Duodenal mucosa (tissue), 2 donors: ENCODE results near the gene FTO.

ENCODE experiments used
- H3K27ac ChIP-seq: one replicate; pipeline ENCODE4 v1.7.0; 2013; ENCODE audit warnings: low read depth, low read length
- H3K27me3 ChIP-seq, 2 donors: one replicate each; pipeline ENCODE4 v1.7.0; 2013; ENCODE audit warnings: low read length in 2 of 2, control low read depth in 1 of 2; ENCODE audit not compliant: insufficient read depth in 2 of 2, control insufficient read depth in 1 of 2
- H3K36me3 ChIP-seq, 2 donors: one replicate each; pipeline ENCODE4 v1.7.0; 2013; ENCODE audit warnings: low read length in 2 of 2, control low read depth in 1 of 2; ENCODE audit not compliant: insufficient read depth in 2 of 2, control insufficient read depth in 1 of 2
- H3K4me1 ChIP-seq, 2 donors: one replicate each; pipeline ENCODE4 v1.7.0; 2013; ENCODE audit warnings: low read length in 2 of 2, control low read depth in 1 of 2; ENCODE audit not compliant: insufficient read depth in 2 of 2, control insufficient read depth in 1 of 2
- H3K4me3 ChIP-seq, 2 donors: one replicate each; pipeline ENCODE4 v1.7.0; 2013; ENCODE audit warnings: low read length in 2 of 2, low read depth in 1 of 2
- H3K9ac ChIP-seq, 2 donors: one replicate each; pipeline ENCODE4 v1.7.0; 2013; ENCODE audit warnings: low read length in 2 of 2, low read depth in 1 of 2
- H3K9me3 ChIP-seq, 2 donors: one replicate each; pipeline ENCODE4 v1.7.0; 2013; ENCODE audit warnings: low read length in 2 of 2, control low read depth in 1 of 2; ENCODE audit not compliant: control insufficient read depth in 1 of 2

Gene FTO

DNA sequence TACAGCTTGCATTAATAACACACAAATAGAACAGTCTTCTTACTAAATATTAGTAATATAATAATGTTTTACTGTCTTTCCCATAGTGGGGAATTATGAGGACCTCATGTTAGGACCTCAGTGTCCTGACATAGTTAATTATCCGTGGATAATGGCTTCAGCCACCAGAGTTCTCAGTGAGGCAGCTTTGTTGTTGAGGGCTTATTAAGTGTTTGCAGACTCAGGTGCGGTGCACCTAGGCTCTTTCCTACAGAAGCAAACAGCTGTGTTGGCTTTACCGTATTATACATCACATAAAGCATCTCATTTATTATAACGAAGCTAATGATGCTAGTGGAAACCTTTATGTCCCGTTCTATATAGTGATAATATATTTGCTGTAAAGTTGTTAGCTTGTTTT is 246.7 kb downstream of the FTO start:
- no peak overlapping the region for H3K27ac ChIP-seq
- H3K9ac ChIP-seq: no peak overlapping the region
- no peaks in the 10 kb centered on the region for H3K9me3 ChIP-seq
- no peaks in the 10 kb centered on the region for H3K27me3 ChIP-seq
- peaks cover 4 to 12% of the 10 kb centered on the region in 2 donors for H3K4me1 ChIP-seq
- no peaks in the 10 kb centered on the region for H3K36me3 ChIP-seq
- no peak overlapping the region for H3K4me3 ChIP-seq

DNA sequence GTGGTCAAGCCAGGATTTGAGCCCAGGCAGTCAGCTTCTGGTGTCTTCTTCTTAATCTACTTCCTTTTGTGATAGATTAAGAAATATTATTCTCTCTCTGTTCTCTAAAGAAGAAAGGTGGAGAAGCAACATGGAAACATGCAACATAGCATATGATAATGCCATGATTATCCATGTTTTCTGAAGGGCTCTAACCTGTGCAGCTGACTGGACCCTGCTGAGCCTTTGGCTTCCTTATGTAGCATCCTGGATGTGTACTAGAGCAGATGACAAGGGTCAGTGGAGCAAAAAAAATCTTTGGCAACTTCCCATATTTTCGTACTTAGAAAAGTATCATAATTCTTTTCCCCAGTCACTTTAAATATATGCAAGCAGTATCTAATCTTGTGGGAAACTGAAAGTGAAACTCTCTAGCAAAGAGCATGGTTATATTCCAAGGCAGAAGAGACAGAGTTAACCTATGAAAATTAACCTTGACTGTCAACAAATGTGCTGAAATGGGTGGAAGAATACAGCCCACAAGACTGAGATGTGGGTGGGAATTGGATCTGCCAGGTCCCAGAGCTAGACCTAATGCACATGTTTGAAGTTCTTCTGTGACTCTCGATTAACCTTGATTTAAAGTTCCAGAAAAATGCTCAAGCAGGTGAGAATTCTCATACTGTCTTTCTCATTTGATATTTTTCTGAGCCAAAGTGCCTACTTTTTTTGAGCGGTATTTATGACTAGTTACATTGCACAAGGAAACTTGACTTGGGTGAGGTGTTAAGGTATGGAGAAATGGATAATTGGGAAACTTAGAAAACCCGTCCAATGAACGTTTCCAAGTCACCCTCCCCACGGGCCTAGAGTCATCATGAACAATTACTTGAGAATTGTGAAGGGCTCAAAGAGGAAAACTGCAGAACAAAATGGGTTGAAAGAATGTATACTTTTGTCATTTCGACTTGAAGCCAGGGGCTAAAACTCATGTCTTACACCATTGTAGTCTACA is 248.6 kb downstream of the FTO start:
- Histone ChIP-seq H3K4me1 (peaks cover 4 to 12% of the 10 kb centered on the region in 2 donors), H3K9ac (no peak overlapping the region), H3K4me3 (peak overlapping the region; percentile 22 to 54), H3K27me3 (no peaks in the 10 kb centered on the region), H3K27ac (no peak overlapping the region), H3K9me3 (no peaks in the 10 kb centered on the region), H3K36me3 (no peaks in the 10 kb centered on the region)

DNA sequence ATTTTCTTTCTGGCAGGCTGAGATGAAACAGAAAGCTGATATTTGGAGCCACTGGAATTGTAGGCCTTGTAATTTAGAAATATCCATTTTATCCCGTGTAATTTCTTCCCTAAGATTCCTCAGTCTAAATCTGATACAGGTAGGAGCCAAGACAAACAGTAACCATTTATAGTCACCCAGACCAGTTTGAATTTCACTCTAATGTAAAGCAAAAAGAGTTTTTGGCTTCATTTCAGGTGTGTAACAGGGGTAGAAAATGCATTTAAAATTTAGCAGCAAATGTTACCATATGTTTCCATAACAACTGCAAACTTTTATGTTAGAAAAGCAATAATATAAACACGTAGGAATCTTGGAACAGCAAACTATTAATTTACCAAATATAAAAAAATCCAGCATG is 249.4 kb downstream of the FTO start:
- H3K36me3 ChIP-seq: no peaks in the 10 kb centered on the region
- peaks cover 4 to 12% of the 10 kb centered on the region in 2 donors for H3K4me1 ChIP-seq
- no peaks in the 10 kb centered on the region for H3K9me3 ChIP-seq
- H3K9ac ChIP-seq: no peak overlapping the region
- no peak overlapping the region for H3K4me3 ChIP-seq
- H3K27me3 ChIP-seq: no peaks in the 10 kb centered on the region
- H3K27ac ChIP-seq: no peak overlapping the region

DNA sequence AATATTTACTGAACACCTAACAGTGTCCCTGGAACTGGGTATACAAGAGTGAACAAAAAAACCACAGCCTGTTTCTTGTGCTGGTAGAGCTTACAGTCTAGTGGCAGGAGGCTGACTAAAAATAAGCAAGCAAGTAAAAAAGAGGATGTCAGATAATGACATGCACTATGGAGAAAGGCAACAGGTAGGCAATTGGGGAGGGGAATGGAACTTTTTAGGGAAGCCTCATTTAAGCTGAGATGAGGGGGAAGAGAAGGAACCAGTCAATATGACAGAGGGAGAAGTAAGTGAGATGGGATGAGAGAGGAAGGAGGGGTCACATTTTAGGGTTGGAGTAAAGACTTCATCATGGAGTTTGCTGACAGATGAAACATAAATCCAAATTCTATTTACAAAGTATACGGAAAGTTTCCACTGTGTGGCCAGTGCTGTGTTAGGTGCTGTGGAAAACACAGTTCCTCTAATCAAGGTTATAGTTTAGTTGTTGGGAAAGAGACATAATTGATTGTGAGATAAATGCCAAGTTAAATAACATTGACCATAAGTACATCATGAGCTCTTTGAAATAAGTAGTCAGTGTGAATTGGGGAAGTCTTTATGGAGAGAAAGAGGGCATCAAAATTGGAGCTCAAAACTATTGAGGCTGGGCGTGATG is 251.4 kb downstream of the FTO start:
- no peaks in the 10 kb centered on the region for H3K36me3 ChIP-seq
- no peak overlapping the region for H3K27ac ChIP-seq
- H3K9me3 ChIP-seq: no peaks in the 10 kb centered on the region
- H3K27me3 ChIP-seq: no peaks in the 10 kb centered on the region
- H3K4me3 ChIP-seq: no peak overlapping the region
- H3K4me1 ChIP-seq: peaks cover 4 to 12% of the 10 kb centered on the region in 2 donors
- no peak overlapping the region for H3K9ac ChIP-seq

DNA sequence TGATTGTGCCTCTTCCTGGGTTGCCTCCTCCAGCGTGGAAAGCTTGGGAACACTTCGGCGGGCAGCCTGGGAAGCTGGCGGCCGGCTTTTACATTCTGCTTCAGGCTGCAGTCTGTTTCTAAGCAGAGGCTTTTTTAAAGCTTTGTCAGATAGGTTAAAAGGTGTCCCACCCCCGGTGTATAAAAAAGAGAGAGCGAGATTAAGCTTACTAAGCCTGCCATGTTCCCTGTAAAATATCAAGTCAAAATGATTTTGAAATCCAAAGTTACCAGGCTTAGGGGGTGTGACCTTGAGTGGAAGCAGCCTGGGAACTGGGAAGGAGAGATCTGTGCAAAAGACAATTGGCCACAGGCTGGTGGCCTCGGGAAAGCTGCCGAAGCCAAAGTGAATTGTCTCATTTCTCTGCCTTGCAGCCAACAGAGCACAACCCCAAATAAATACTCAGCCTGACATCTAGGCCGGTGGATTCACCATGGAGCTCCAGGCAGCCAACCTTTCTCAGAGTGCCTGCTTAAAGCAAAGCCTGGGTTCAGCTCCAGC is 254.5 kb downstream of the FTO start:
- no peak overlapping the region for H3K27ac ChIP-seq
- H3K9me3 ChIP-seq: no peaks in the 10 kb centered on the region
- no peak overlapping the region for H3K9ac ChIP-seq
- no peaks in the 10 kb centered on the region for H3K27me3 ChIP-seq
- no peaks in the 10 kb centered on the region for H3K4me1 ChIP-seq
- no peak overlapping the region for H3K4me3 ChIP-seq
- H3K36me3 ChIP-seq: no peaks in the 10 kb centered on the region

DNA sequence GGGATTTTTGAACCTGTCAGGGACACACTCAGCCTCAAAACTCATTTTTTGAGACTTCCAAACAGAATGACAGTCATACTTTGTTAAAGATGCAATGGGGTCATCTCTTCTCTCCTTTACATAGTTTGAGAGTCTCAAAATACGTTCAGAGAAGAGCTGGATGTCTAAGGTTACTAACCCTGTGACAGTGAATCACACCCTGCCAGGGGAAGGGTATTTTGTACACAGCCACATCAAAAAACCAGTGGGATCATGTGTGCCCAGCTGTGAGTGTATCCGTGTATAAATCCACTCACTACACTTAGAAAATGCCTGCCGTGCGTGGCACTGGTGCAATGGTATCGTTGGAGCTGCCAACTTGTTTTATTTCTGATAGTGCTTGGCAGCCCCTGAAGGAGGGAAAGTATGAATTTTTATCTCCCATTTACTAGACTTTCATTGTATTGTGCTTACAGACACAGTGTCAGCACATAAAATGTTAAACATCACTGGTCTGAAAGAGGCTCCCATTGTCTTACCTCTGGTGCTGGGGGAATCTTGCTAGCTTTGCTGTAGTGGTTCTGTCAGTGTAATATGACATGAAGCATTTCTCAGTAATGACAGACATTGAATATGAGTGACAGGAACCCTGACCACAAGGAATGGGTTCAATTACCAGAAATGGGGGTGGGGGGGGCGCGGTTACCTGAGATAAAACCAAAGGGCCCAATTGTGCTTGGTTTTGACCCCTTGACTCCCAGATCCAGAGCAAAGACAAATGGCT is 256.3 kb downstream of the FTO start:
- H3K27ac ChIP-seq: no peak overlapping the region

DNA sequence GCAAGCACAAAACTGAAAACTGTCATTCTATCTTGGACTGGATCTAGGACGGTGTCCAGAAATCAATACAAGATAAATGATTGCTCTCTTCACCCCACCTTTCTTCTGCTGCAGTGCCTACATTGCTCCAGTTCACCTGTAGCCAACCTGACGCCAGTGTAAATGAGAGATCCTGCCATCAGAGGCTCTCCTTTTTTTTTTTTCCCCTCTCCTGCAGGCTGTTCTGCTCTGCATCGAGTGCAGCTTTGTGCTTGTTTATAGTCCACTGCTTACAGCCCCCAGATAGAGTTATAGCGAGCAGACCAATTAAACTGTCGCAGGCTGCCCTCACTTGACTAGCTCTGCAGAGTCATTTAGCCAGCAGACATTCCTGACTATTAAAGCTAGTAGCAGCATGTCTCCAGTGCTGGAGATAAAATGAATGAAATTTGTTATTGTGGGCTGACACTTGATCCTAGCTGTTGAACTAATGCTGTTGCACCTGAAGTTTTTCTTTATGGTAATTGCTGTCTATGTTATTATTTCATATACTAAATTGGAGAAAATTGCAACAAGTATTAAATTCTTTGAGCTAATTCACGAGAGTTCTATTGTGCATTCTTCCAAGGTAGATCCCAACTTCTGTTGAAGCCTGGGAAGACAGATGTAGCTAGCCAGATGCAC is 257.1 kb downstream of the FTO start:
- H3K27ac ChIP-seq: no peak overlapping the region
- no peaks in the 10 kb centered on the region for H3K27me3 ChIP-seq
- no peak overlapping the region for H3K4me3 ChIP-seq
- no peak overlapping the region for H3K9ac ChIP-seq
- H3K9me3 ChIP-seq: no peaks in the 10 kb centered on the region
- H3K4me1 ChIP-seq: no peaks in the 10 kb centered on the region
- H3K36me3 ChIP-seq: no peaks in the 10 kb centered on the region

More for the DNA sequence above, 256.3 kb downstream of the FTO start:
- H3K9ac ChIP-seq: no peak overlapping the region
- no peak overlapping the region for H3K4me3 ChIP-seq
- H3K9me3 ChIP-seq: no peaks in the 10 kb centered on the region
- no peaks in the 10 kb centered on the region for H3K27me3 ChIP-seq
- no peaks in the 10 kb centered on the region for H3K36me3 ChIP-seq
- no peaks in the 10 kb centered on the region for H3K4me1 ChIP-seq

DNA sequence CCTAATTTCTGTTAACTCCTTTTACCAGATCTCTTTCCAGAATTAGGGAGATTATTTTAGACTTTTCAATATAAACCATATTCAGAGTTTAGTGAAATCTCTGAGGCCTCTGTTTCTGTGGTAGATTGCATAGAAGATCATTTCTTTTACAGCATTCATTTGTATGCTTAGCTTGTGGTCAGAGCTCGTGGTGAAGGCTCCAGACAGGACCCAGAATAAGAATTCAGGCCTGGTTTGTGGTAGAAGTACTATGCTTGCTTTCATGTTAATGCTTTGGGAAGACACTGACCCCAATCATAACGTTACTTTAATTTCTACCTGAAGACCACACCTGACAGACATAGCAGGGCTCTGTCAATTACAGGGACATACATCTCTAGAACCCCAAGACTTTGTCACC is 258.1 kb downstream of the FTO start:
- no peaks in the 10 kb centered on the region for H3K27me3 ChIP-seq
- no peaks in the 10 kb centered on the region for H3K9me3 ChIP-seq
- H3K4me3 ChIP-seq: no peak overlapping the region
- H3K9ac ChIP-seq: no peak overlapping the region
- H3K36me3 ChIP-seq: no peaks in the 10 kb centered on the region
- H3K27ac ChIP-seq: no peak overlapping the region
- no peaks in the 10 kb centered on the region for H3K4me1 ChIP-seq

DNA sequence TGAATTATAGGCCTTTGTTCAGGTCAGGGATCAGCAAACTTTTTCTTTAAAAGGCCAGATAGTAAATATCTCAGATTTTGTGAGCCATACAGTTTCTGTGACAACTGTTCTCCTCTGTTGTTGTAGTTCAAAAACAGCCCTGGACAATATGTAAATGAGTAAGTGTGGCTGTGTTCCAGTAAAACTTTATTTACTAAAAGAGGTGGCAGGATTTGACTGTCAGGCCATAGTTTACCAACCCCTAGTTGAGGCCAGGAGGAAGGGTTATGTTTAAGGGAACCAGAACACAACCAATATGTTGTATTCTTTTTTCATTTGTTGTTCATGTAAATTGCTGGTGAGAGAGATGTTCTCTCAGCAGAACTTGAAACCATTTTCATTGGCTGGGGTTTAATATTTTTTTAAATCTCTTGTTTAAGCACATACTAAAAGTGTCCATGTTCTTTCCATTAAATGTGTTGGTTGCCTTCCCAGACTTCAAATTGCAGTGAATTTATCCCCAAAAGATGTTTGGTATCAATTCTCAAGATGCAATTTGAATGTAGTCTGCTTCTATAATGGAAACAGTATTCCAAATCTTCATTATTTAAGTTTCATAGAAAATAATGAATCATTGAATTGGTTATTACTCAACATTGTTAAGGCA is 260.3 kb downstream of the FTO start:
- Histone ChIP-seq H3K27me3 (no peaks in the 10 kb centered on the region), H3K36me3 (no peaks in the 10 kb centered on the region), H3K4me1 (no peaks in the 10 kb centered on the region), H3K27ac (no peak overlapping the region), H3K4me3 (no peak overlapping the region), H3K9ac (no peak overlapping the region), H3K9me3 (no peaks in the 10 kb centered on the region)
